GM21717 (cell line): Measurements from ENCODE around the gene SEBOX.

ENCODE experiments used
- ATAC-seq: cut with Tn5 transposase; IDR thresholded peaks from one replicate; pipeline ENCODE4 v1.9.1; 2021; ENCODE audit warnings: mild to moderate bottlenecking, moderate library complexity; ENCODE audit not compliant: unreplicated experiment

The SEBOX gene, protein sequence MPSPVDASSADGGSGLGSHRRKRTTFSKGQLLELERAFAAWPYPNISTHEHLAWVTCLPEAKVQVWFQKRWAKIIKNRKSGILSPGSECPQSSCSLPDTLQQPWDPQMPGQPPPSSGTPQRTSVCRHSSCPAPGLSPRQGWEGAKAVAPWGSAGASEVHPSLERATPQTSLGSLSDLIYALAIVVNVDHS

GRCh38 chr17:28364665-28365363 lies at the start of gene SEBOX:
TSS of gene SEBOX (minus strand) at chr17:28365199. CDS start at chr17:28365151, 48 bp downstream.
- no peak for ATAC-seq

DNA sequence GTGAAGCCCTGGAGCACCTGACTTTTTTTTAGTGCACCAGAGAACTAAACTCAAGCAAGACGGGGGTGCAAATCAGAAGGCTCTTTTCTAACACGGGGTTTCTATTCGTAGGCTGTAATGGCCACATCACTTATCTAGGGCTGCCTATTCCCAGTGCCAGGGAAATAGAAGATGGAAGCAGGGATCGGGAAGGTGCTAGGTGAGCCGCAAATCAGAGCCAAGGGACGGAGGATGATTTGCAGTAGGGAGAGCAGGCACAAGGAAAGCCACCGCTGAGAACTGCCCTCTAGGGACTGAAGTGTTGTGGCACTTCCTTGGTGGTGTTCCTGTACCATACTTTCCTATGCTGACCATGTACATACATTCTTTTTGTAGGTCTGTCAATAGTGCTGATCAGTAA lies 48.8 kb upstream of the SEBOX start:
- no peak for ATAC-seq

GRCh38 chr17:28412099-28412498 lies 47.1 kb upstream of the SEBOX start:
- no peak for ATAC-seq

GRCh38 chr17:28407974-28408306 lies 42.9 kb upstream of the SEBOX start:
- ATAC-seq, result no peak

- ATAC-seq, result no peak
Measured at GRCh38 chr17:28407130-28407973, 42.4 kb upstream of the SEBOX start.

DNA sequence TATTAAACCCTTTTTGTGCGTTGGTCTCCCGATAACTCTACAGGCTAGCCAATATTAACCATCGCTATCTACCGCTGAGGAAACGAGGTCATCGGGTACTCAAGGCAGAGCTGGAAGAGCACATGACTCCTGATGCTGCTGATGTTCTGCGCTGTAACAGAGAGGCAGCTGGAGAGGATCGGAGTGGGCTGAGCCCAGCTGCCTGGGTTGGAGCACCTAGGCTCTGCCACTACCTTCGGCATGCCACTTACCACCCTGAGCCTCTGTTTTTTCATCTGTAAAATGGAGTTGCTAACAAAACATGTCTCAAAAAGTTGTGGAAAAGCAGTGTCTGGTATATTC lies 41.4 kb upstream of the SEBOX start:
- no peak for ATAC-seq

DNA sequence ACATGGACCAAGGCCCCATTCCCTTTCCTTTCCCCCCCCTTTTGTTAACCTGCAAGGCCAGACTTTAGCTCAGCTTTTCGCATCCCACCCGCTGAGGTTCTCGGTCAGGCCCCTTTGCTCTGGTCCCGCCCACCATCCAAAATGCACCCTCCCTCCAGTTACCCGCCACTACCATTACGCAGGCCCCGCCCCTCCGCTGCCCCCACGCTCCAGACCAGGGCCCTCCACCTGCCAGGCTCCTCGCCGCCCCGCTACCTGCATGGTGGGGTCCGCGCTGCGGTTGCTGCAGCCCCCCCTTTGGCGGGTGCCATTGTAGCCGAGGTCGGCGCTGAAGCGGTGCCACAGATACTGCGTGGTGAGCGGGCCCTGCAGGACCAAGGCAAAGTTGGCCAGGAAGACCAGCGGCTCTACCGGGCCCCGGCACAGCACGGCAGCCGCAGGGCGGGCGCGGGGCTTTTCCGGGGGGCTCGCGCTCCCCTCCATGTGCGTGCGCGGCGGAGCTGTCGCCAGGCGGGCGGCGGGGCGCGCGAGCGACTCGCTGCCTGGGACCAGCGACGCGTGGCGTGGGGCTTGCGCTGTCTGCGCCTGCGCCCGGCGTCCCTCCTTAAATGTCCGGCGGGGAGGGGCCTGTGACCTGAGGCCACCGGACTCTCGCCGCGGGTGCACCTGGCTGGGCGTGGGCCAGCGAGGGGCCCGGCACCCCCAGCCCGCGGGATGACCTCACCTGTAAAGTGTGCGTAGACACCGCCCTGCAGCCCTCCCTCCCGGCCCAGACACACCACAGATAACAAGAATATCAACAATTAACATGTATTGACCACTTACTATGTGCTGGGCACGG lies 40.9 kb upstream of the SEBOX start, which contains the start of gene SLC46A1:
Gene SLC46A1, minus strand, starts transcription at position 581 of the 841 bp plus-strand sequence. Its CDS starts 98 bp downstream, at position 483.
- peak; percentile 58 for ATAC-seq

- ATAC-seq, result no peak
Measured at GRCh38 chr17:28404812-28405570, 40.0 kb upstream of the SEBOX start.

DNA sequence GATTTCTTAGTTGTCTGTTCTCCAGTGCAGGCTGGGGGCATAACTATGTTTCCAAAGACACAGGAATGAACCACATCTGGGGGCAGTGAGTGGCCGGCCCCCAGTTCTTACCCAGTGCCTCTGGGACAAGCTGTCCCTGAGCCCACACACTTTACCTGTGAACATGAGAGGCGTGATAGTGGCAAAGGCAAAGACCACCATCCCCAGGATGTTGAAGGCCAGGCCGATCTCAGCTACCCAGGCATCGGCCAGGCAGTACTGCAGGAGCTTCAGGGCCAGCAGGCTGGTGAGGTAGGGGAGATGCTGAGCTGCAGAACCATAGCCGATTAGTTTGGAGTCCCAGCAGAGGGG lies 39.4 kb upstream of the SEBOX start:
- ATAC-seq, result no peak

- no peak for ATAC-seq
Measured at GRCh38 chr17:28404007-28404406, 39.0 kb upstream of the SEBOX start.

GRCh38 chr17:28402844-28403243 lies 37.8 kb upstream of the SEBOX start:
- no peak for ATAC-seq

- no peak for ATAC-seq
Measured at GRCh38 chr17:28402224-28402630, 37.2 kb upstream of the SEBOX start.

GRCh38 chr17:28399808-28400207 lies 34.8 kb upstream of the SEBOX start:
- ATAC-seq, result no peak

- ATAC-seq, result no peak
Measured at GRCh38 chr17:28398280-28398981, 33.4 kb upstream of the SEBOX start.

DNA sequence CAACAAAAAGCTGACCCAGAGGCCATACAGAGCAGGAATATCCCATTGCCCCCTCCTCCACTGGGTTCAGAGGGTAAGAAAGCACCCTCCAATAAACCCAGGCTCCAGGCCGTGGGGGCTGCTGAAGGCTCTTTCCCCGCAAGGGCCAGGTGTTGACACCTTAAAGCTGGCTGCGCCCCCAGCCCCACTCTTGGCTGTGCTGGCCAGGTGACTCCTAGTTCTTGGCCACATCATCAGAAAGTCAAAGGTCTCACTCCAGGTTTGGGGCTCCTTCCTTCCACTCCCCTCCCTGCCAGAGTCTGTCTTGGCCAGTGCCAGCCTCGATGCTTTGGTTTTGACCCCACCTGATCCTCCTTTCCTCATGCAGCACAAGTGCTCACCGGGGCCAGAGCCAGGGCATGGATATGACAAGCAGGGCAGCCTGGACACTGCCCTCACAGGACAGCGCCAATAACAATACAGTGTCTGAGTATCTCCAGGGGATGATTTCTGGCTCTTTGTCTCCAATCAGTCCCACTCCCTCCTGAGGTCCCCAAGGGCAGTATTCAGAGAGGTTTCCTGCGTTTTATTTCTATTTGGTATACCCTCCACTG lies 32.8 kb upstream of the SEBOX start:
- no peak for ATAC-seq

DNA sequence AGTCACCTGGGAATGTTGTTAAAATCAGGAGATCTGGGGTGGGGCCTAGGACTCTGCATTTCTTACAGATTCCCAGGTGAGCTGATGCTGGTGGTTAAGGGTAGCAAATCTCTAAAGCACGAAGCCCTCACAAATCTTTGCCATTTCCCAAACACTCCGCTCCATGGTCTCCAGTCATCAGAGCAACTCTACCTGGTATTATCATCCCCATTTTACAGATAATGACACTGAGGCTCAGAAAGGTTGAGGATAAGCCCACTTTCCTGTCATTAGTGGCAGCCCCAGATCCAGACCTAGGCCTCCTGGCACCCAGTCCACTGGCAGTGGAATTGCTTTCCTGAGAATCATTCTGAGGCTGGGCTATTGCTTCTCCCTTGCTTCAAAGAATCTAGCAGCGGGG lies 32.3 kb upstream of the SEBOX start:
- ATAC-seq, result no peak

GRCh38 chr17:28396635-28397239 lies 31.7 kb upstream of the SEBOX start:
- ATAC-seq, result no peak

GRCh38 chr17:28395968-28396367 lies 31.0 kb upstream of the SEBOX start:
- ATAC-seq, result no peak

DNA sequence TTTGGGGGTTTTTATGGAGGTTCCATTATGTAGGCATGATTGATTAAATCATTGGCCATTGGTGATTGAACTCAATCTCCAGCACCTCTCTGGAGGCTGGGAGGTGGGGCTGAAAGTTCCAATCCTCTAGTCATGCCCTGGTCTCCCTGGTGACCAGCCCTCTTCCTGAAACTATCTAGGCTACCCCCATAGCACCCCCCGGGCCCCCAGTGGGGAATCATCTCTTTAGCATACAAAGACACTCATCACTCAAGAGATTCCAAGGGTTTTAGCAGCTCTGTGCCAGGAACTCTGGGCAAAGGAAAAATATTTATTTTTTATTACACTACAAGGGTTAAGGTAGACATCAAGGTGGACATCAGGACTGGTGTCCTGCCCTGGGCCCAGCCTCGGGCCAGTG lies 30.4 kb upstream of the SEBOX start:
- ATAC-seq, result no peak
